ENCODE results near the gene PRR23A.

The PRR23A gene

GRCh38 chr3:138995706-138996105, 10.4 kb downstream of the PRR23A start:
- Histone ChIP-seq H3K36me3 (ENCODE audit: insufficient read depth, low read length) (no peaks in the 10 kb centered on the region), H3K9me3 (ENCODE audit: control insufficient read depth, insufficient read depth, low read length) (no peaks in the 10 kb centered on the region), H3K9ac (ENCODE audit: low read depth, low read length) (no peak overlapping the region), H3K4me1 (ENCODE audit: insufficient read depth, low read length) (no peaks in the 10 kb centered on the region)

GRCh38 chr3:138987181-138987580, 18.9 kb downstream of the PRR23A start:
- H3K9me3 ChIP-seq (ENCODE audit: control insufficient read depth, insufficient read depth, low read length), result no peaks in the 10 kb centered on the region
- no peaks in the 10 kb centered on the region for H3K36me3 ChIP-seq (ENCODE audit: insufficient read depth, low read length)
- H3K9ac ChIP-seq (ENCODE audit: low read depth, low read length), result no peak overlapping the region
- H3K4me1 ChIP-seq (ENCODE audit: insufficient read depth, low read length), result no peaks in the 10 kb centered on the region

GRCh38 chr3:138985932-138986331, 20.1 kb downstream of the PRR23A start:
- no peak overlapping the region for H3K9ac ChIP-seq (ENCODE audit: low read depth, low read length)
- no peaks in the 10 kb centered on the region for H3K36me3 ChIP-seq (ENCODE audit: insufficient read depth, low read length)
- no peaks in the 10 kb centered on the region for H3K9me3 ChIP-seq (ENCODE audit: control insufficient read depth, insufficient read depth, low read length)
- H3K4me1 ChIP-seq (ENCODE audit: insufficient read depth, low read length), result no peaks in the 10 kb centered on the region

- Histone ChIP-seq H3K9me3 (ENCODE audit: control insufficient read depth, insufficient read depth, low read length) (no peaks in the 10 kb centered on the region), H3K4me1 (ENCODE audit: insufficient read depth, low read length) (no peaks in the 10 kb centered on the region), H3K9ac (ENCODE audit: low read depth, low read length) (no peak overlapping the region), H3K36me3 (ENCODE audit: insufficient read depth, low read length) (no peaks in the 10 kb centered on the region)
These were observed 21.3 kb downstream of the PRR23A start for GRCh38 chr3:138984816-138985215.

GRCh38 chr3:138976047-138976446, 30.0 kb downstream of the PRR23A start:
- Histone ChIP-seq H3K9ac (ENCODE audit: low read depth, low read length) (no peak overlapping the region), H3K9me3 (ENCODE audit: control insufficient read depth, insufficient read depth, low read length) (no peaks in the 10 kb centered on the region), H3K4me1 (ENCODE audit: insufficient read depth, low read length) (no peaks in the 10 kb centered on the region), H3K36me3 (ENCODE audit: insufficient read depth, low read length) (no peaks in the 10 kb centered on the region)

- H3K36me3 ChIP-seq (ENCODE audit: insufficient read depth, low read length), result no peaks in the 10 kb centered on the region
- H3K9me3 ChIP-seq (ENCODE audit: control insufficient read depth, insufficient read depth, low read length), result no peaks in the 10 kb centered on the region
- no peaks in the 10 kb centered on the region for H3K4me1 ChIP-seq (ENCODE audit: insufficient read depth, low read length)
- no peak overlapping the region for H3K9ac ChIP-seq (ENCODE audit: low read depth, low read length)
These were observed 30.7 kb downstream of the PRR23A start for GRCh38 chr3:138975351-138975750.

- no peak overlapping the region for H3K9ac ChIP-seq (ENCODE audit: low read depth, low read length)
- H3K4me1 ChIP-seq (ENCODE audit: insufficient read depth, low read length), result no peaks in the 10 kb centered on the region
- no peaks in the 10 kb centered on the region for H3K9me3 ChIP-seq (ENCODE audit: control insufficient read depth, insufficient read depth, low read length)
These were observed 31.6 kb downstream of the PRR23A start for GRCh38 chr3:138974462-138974861.

GRCh38 chr3:138972941-138973340, 33.1 kb downstream of the PRR23A start:
- Histone ChIP-seq H3K4me1 (ENCODE audit: insufficient read depth, low read length) (no peaks in the 10 kb centered on the region), H3K36me3 (ENCODE audit: insufficient read depth, low read length) (no peaks in the 10 kb centered on the region), H3K9ac (ENCODE audit: low read depth, low read length) (no peak overlapping the region), H3K9me3 (ENCODE audit: control insufficient read depth, insufficient read depth, low read length) (no peaks in the 10 kb centered on the region)

More at GRCh38 chr3:138974462-138974861, 31.6 kb downstream of the PRR23A start:
- H3K36me3 ChIP-seq (ENCODE audit: insufficient read depth, low read length), result no peaks in the 10 kb centered on the region

- no peaks in the 10 kb centered on the region for H3K36me3 ChIP-seq (ENCODE audit: insufficient read depth, low read length)
- H3K9me3 ChIP-seq (ENCODE audit: control insufficient read depth, insufficient read depth, low read length), result no peaks in the 10 kb centered on the region
- no peaks in the 10 kb centered on the region for H3K4me1 ChIP-seq (ENCODE audit: insufficient read depth, low read length)
- no peak overlapping the region for H3K9ac ChIP-seq (ENCODE audit: low read depth, low read length)
These were observed 34.2 kb downstream of the PRR23A start for GRCh38 chr3:138971766-138972320.

GRCh38 chr3:138964923-138965322, 41.1 kb downstream of the PRR23A start:
- Histone ChIP-seq H3K36me3 (ENCODE audit: insufficient read depth, low read length) (no peaks in the 10 kb centered on the region), H3K9ac (ENCODE audit: low read depth, low read length) (no peak overlapping the region), H3K4me1 (ENCODE audit: insufficient read depth, low read length) (no peaks in the 10 kb centered on the region), H3K9me3 (ENCODE audit: control insufficient read depth, insufficient read depth, low read length) (no peaks in the 10 kb centered on the region; the same call in 1 of the 2 replicates)

- no peaks in the 10 kb centered on the region; the same call in 1 of the 2 replicates for H3K9me3 ChIP-seq (ENCODE audit: control insufficient read depth, insufficient read depth, low read length)
- no peaks in the 10 kb centered on the region for H3K4me1 ChIP-seq (ENCODE audit: insufficient read depth, low read length)
- no peak overlapping the region for H3K9ac ChIP-seq (ENCODE audit: low read depth, low read length)
- no peaks in the 10 kb centered on the region for H3K36me3 ChIP-seq (ENCODE audit: insufficient read depth, low read length)
These were observed 41.8 kb downstream of the PRR23A start for GRCh38 chr3:138964264-138964663.

- no peak overlapping the region for H3K9ac ChIP-seq (ENCODE audit: low read depth, low read length)
- no peaks in the 10 kb centered on the region for H3K4me1 ChIP-seq (ENCODE audit: insufficient read depth, low read length)
- no peaks in the 10 kb centered on the region; the same call in 1 of the 2 replicates for H3K9me3 ChIP-seq (ENCODE audit: control insufficient read depth, insufficient read depth, low read length)
- H3K36me3 ChIP-seq (ENCODE audit: insufficient read depth, low read length), result no peaks in the 10 kb centered on the region
These were observed 43.1 kb downstream of the PRR23A start for GRCh38 chr3:138962854-138963560.

GRCh38 chr3:138960417-138960852, 45.6 kb downstream of the PRR23A start:
- Histone ChIP-seq H3K9me3 (ENCODE audit: control insufficient read depth, insufficient read depth, low read length) (no peaks in the 10 kb centered on the region; the same call in 1 of the 2 replicates), H3K9ac (ENCODE audit: low read depth, low read length) (no peak overlapping the region), H3K4me1 (ENCODE audit: insufficient read depth, low read length) (no peaks in the 10 kb centered on the region)

More at GRCh38 chr3:138960417-138960852, 45.6 kb downstream of the PRR23A start:
- no peaks in the 10 kb centered on the region for H3K36me3 ChIP-seq (ENCODE audit: insufficient read depth, low read length)
